SKM-1 (cell line): Measurements from ENCODE around the gene HIVEP3.

ENCODE experiments used
- DNase-seq: peaks from one replicate; lab custom pipeline; 2025; ENCODE audit not compliant: unreplicated experiment; lab: John Stamatoyannopoulos, UW

The HIVEP3 gene

DNA sequence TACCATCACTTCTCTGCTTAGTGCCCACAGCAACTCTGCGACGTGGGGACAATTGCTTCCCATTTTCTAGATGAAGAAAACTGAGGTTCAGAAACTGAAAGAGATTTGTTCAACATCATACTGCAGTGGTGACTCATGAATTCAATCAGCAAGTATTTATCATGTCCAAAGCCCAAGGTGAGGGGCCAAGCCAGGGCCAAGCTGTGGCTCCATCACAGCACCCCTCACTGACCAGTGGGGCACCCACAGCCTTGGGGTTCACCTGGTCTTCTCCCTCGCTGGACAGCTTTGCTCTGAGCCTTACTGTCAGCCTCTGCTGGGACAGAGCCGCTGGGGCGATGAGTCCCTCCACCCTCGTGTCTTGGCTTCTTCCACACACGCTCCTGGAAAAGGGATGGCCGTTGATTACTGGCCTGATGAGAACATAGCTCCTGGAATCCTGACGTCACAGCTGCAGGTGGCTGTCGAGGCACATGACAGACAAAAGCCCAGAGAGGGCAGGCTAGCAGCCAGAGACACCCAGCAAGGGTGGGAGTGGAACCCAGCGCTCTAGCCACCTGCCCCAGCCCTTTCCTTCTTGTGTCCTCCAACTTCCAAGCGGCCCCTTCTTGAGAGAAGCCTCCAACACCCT, 440.5 kb downstream of the HIVEP3 start:
- DNase-seq: no peak

DNA sequence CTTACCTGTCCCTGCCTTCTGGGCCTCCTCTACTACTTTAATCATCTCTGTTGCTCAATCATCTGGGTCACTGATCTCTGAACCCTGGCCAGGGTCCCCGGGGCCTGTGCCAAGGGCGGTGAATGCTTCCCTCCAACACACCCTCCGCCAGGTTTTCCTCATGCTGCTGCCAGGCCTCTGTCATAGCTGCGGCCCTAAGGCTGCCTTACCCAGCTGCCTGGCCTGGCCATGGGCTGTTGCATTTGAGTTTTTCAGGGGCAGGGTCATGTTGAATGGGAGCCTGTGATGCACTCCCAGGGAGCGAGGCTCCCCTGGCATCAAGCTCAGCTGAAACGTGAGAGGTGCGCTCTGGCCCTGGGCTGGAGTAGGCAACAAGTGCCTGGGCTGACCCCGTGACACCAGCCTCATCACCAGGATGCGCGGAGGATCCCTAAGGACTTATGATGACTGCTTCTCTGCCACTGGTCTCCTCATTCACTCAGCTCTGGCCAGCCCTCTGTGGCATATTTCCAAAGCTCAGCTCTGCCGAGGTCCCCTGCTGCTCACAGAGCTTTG, 441.8 kb downstream of the HIVEP3 start:
- no peak for DNase-seq

DNA sequence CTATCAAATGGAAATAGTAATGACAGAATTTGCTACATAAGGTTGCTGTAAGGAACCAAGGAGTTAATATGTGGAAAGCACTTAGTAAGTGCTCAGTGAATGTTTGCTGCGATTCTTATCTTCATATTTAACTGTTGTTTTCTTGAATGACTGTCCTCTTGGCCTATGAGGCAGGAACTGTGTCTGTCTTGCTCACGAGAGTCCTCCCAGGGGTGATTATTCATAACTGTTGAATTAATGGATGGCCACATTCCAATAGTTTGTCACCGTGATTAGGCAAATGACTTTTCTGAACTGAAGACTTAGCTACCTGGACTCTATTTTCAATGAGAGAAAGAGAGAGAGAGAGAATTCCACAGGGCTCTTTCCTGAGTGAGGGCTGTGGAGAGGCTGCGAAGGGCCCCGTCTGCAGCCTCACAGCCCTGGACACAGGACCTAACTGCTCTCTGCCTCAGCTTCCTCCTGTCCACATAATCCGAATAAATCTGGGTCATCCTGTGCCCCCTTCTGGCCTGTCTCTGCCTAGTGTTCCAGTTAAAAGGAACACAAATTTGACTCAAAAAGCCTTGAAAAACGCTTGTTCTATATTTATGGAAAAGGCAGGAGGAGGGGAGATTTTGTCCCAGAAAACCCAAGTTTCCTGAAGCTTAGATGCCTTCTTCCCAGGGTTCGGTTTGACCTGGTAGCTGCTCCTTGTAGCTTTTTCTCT, 442.7 kb downstream of the HIVEP3 start:
- no peak for DNase-seq

DNA sequence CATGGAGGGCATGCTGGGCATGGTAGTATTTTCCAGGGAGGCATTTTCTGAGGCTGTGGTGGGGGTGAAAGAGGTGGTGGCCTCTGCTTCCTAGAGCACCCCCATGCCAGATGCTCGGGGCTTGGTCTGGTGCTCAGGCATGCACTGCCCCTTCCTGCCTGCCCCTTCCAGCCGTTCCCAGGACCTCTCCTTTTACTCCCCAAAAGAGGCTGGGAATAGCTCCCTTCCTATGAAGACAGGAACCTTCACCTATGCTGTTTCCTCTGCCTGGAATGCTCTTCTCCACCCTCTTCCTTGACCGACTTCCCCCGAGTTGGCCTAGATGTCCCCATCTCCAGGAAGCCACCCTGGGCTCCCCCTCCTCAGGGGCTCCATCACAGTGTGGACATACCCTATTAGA, 443.4 kb downstream of the HIVEP3 start:
- DNase-seq: no peak

DNA sequence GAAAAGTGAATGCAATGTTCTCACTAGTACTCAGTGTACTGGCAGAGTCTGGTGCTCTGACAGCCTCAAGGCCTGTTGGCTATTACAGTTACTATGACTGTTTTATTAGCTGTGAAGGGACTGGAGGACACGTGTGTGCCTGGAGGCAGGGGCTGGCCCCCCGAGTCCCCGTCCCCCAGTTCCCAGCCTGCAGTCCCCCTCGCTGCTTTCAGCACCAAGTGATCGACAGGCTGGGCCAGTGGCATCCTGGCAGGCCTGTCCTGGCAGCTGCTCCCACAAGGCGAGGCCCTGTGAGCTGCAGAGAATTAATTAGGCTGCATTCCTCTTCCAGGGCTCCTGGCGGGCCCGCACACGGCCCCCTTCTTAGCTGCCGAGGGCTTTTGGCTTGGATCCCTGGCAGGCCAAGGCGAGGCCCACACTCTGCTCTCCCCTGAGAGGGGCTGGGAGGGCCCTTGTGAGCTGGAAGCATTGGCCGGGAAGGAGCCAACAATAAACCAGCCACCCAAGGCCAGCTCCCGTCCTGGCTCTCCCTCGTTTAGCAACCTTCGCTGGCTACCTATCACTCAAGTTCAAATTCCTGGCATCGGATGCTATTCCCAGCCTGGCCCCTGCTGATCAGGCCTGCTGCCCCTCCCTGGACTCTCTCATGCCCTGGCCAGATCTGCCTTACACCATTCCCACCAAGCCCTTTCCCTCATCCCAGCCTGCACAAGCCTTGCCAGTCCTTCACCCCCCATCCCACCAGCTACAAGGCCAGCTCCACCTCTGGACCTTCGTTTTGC, 444.0 kb downstream of the HIVEP3 start:
- DNase-seq: no peak

DNA sequence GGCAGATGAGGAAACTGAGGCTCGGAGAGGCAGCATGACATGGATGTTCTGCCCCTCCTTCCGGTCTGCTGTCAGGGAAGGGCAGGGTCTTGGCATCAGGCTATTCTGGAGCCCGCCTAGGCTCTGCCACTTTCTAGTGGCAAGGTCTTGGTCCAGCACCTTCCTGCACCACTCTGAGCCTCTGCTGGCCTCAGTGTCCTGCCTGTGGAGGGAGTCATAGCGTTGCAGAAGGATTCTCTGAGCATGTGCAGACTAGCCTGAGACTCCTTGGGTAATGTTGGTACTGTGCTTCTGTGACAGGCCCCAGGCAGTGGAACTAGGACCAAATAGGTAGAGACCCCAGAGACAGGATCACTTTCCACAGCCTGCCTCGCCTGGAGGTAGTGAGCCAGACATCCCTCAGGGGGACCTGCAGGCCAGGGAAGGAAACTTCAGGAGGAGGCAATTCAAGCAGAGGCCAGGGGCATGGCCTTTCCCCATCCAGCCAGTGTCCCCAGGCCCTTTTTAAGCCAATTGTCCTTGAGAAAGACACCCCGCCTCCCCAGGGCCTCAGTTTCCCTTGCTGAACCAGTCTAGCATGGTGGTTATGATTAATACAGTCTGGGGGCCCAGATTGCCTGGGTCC, 444.9 kb downstream of the HIVEP3 start:
- no peak for DNase-seq

DNA sequence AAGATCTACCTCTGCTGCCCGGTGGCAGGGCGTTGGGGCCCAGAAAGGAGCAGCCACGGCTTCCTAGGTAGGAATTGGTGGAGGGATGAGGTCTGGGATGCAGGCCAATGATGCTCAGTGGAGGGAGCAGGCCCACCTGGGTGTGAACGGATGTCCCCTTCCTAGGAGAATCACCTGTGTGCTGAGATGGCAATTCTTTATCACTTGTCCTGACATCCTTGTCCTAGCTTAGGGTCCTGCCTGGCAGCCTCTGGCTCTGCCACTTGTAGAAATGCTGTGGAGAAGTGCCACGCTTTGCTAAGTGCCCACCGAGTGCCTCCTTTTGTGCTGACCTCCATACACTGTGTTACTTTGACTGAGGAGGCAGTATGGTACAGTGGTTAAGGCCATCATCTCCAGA, 447.1 kb downstream of the HIVEP3 start:
- DNase-seq: no peak

DNA sequence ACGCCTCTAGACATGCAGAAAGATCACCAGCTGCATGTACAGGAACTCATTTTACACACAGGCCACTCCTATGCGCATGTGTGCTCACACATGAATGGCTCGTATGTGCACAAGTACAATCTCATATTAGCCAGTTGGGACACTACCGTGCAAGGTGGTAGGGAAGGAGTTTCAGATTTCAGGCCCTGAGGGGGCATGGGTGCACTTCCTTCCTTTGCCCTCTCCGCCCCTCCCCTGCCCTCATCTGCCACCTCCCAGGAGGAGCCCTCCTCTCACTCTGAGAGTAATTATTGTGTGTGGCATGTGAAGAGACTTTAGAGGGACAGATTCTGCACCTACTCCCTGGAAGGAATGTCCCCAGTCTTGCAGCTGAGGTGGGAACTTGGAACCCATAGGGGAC, 449.0 kb downstream of the HIVEP3 start:
- no peak for DNase-seq

DNA sequence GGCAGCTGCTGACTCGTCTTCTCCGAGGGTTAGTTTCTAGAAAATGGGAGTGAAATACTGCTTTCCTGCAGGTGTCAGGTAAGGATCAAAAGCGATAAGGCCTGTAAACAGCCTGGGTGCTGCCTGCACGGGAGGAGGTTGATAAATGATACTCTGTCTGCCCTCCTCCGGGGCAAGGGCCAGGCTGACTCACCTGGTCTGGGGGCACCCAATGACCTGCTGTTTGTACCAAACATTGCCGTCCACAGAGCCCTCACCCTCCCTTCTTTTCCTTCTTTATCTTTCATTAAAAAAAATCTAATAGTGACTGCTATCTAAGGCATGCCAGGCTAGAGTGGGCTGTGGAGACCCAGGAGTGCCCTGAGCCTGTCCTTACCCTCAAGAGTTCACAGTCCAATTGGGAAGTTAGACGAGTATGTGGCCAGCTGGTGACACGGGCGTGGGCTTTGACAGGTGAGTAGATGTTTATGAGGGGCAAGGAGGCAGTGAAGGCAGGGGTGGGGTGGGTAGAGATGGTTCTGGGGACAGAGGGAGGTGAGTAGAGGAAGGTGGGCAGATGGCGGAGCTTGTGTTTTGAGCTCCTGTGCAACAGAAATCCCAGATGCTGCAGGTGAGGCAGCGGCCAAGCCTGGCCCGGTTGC, 450.5 kb downstream of the HIVEP3 start:
- DNase-seq: no peak

DNA sequence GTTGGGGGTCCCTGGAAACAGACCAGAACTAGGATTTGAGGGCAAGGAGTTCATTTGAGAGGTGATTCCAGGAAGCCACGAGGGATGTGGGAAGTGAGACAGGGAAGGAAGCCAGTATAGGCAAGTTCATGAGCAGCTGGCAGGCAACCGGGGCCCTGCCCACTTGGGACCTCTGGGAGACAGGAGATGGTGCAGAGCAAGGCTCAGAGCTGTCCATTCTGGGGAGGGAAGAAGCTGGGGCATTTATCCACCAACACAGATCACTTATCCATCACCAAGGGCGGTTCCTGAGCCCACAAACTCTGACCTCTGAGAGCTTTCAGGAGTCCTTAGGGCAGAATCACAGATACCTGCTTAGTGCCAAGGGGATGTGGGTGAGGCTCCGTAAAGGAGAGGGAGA, 451.0 kb downstream of the HIVEP3 start:
- DNase-seq: no peak

DNA sequence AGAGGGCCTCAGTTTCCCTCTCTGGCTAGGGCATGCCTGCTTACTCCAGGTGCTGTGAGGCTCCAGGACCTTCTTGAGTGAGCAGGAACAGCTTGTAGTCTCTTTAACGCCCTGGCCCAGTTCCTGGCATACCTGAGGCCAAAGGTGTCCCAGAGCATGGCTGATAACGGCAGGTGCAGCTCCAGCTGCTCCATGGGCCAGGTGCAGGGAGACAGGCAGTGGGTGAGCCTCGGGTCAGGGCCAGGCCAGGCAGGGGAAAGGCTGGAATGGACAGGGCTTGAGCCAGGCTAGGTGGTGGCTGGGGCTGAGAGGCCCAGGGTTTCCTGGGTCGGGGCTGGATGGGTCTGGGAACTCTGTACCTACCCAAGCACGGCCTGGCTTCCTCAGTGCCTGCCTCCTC, 452.6 kb downstream of the HIVEP3 start:
- no peak for DNase-seq

DNA sequence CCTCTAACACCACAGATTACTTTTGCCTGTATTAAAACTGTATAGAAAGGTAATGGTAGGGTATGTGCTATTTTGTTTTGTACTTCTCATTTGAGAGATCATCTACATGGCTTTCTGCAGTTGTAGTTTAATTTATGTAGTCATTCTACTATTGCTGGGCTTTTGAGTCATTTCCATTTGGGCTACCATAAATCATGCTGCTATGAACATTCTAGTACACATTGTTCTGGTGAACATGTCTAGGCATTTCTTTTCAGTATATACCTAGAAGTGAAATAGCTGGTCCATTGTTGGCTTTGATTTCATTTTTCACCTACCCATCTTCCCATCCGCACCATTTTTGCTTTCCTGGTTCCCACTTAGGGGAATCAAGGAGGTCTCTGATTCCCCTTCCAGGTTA, 453.0 kb downstream of the HIVEP3 start:
- no peak for DNase-seq

DNA sequence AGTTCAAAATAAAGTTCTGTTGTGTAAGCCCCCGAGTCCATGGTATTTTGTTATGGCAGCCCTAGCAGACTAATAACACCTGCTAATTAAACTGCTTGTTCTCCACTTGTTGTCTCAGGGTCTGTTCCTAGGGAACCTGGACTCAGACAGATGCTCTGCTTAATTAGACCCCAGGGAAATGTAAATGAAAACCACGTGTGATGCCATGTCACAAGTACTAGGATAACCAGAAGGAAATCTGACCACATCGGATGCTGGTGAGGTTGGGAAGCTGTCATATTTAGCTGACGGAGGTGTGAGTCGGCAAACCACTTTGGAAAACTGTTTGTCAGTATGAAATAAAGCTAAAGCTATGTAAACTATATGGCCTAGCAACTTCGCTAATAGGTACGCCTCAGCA, 453.8 kb downstream of the HIVEP3 start:
- DNase-seq: no peak

DNA sequence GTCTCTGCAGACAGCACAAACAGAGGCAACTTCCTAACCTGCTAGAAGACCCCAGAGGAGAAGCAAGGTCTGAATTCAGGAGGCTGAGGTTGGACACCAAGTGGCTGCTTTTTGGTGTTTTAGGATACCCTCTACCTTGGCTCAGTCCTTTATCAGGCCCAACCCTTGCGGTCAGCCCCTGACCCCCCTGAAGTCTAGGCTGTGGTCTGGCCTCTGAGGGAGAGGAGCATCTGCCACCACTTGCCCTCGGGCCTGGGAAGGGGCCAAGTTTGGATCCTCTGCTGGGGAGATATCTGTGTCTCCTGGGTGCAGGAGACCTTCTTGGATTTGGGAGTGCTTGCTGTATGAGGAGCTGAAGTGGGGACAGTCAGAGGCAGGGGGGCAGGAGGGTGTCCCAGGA, 455.2 kb downstream of the HIVEP3 start:
- no peak for DNase-seq

DNA sequence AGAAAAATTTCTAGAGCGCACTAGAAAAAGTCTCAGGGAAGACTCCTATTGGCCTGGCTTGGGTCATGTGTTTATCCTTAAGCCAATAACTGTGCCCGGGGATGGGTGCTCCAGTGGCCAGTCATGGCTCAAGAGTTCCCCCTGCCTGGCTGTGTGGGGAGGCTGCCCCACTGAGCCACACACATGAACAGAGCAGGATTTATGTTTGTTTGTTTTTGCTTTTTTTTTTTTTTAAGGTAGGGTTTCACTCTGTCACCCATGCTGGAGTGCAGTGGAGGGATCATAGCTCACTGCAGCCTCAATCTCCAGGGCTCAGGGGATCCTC, 456.1 kb downstream of the HIVEP3 start:
- DNase-seq: no peak

DNA sequence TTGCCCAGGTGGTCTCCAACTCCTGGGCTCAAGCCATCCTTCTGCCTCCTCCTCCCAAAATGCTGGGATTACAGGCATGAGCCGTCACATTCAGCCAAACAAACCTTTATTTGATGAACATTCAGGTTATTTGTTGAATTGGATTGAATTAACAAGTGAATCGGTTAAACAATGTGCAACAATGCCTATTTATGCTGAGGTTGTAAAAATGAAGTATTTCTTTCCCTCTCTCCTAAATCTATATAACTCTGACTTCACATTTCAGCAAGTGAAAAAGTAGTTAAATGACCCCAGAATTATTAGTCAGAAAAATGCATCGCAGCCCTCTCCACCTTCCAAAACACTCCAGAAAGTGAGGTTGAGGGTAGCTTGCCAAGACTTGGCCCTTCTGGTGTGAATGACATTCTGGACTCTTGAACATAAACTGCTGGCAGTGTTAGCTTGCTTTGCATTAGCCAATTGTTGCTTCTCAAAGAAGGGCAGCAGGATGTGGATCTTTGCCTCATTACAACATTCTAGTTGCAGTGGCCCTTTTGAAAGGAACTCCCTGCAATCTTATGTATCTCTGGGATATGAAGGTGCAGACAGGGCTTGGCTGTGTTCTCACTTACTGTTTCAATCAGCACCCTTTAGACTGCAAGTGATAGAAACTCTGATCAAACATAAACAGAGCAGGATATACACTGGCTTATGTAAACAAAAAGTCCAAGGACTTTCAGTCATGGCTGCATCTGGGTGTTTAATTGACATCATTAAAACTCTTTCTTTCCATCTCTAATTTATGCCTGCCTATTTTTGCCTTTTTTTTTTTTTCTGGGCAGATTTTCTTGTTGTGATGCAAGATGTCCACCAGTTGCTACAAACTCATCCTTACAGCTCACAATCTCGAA, 456.7 kb downstream of the HIVEP3 start:
- DNase-seq: no peak

DNA sequence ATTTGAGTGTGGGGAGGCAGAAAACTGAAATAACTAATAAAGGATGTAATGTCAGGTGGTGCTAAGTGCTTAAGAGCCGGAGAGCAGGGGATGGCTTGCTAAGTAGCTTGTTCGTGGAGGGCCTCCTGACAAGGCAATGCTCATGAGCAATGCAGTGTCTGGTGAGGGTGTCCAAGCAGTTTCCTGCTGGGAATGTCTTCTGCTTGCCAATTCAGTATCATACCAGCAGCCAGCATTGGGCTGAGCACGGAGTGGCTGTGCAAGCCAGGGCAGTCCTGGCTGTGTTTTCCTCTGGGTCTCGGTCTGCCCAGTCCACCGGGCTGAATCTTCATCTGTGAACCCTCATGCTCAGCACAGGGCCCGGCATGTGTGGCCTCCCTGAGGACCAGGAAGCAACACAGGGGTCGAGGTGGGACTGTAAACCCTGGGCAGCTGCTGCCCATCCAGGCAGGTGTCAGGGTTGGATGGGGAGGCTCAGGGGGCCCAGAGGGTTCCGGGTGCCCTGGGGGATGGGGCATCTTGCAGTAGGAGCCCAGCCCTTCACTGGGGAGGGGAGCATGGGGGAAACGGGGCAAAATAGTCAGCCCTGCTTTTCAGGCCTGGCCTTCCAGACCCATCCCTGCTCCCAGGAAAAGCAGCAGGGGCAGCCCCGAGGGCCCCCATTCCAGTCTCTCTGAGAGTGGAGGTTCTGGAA, 461.7 kb downstream of the HIVEP3 start:
- DNase-seq: no peak
